Central memory CD8-positive, alpha-beta T cell (primary cell): ENCODE results near the gene CLDN12.

Experiments used
- ATAC-seq: fragments of 150-1000 bp; cut with Tn5 transposase; replicated peaks from 2 replicates; pipeline ENCODE4 v1.10.0; 2022; ENCODE audit warnings: mild to moderate bottlenecking, moderate FRiP score, moderate number of reproducible peaks; ENCODE audit not compliant: poor library complexity, severe bottlenecking; ENCODE audit errors: extremely low read depth
- DNase-seq, 2 donors: peaks; one replicate each; pipeline ENCODE4 v3.0.0; 2021; ENCODE audit warnings: low spot score in 2 of 2
- H3K27ac Mint-ChIP-seq: one replicate; pipeline ENCODE4 v1.8.0; 2022; ENCODE audit warnings: low read depth, mild to moderate bottlenecking, moderate library complexity, mixed read lengths
- H3K27me3 Mint-ChIP-seq: one replicate; pipeline ENCODE4 v1.8.0; 2022; ENCODE audit warnings: mixed read lengths
- H3K36me3 Mint-ChIP-seq: one replicate; pipeline ENCODE4 v1.8.0; 2022; ENCODE audit warnings: mild to moderate bottlenecking, moderate library complexity, mixed read lengths; ENCODE audit not compliant: insufficient read depth
- H3K4me1 Mint-ChIP-seq: one replicate; pipeline ENCODE4 v1.8.0; 2022; ENCODE audit warnings: mixed read lengths
- H3K4me3 Mint-ChIP-seq: one replicate; pipeline ENCODE4 v1.8.0; 2022; ENCODE audit warnings: mild to moderate bottlenecking, moderate library complexity, mixed read lengths
- H3K9me3 Mint-ChIP-seq: one replicate; pipeline ENCODE4 v1.8.0; 2022; ENCODE audit warnings: mixed read lengths

Gene CLDN12

DNA sequence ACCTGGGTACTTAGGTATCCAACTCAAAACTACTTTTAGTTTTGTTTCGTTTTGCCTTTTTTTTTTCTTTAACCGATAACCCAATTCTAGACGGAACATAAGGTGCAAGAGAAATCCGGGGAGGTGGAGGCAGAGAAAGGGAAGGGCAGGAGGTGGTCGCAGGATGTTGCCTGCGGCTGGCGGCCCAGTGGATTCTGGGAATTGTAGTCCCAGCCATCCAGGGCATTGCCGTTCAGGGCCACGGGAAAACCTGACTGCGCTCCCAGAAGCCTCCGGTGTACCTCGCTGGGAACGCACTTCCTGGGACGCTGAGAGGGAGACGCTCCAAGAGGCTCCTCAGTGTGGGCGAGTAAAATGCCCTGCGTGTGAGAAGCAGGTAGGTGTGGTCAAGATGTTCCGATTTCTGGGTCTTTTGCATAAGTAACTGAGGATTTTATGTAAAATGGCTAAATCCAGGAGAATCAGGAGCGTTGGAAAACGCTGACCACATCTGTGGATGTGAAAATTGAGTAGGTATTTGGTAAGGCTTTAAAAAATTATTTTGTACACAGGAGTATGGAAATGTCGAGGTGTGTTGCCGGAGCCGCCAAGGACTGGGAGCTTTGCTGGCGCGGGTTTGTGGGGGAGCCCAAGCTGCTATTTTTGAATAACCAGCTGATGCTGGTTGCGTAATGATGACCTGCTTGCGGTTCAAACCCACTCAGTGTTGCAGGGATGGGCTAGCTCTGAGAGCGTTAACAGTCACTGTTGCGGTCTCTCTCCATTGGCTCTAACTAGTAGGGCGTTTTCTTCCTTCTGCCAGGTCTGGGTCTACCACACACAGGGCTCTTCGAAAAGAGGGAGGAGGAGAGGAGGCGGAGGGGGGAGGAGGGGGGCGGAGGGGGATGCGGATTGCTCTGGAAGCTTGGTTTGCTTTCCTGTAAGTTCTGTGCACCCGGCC, at the start of gene CLDN12:
CLDN12 (plus strand) TSS at position 288 of the 940 bp plus-strand sequence. CDS start 9,216 bp downstream, outside the sequence.
- DNase-seq (peak; percentile 59 to 75), ATAC-seq (peak; percentile 99)
- peaks cover 20% of the 10 kb centered on the region for H3K4me1 Mint-ChIP-seq
- H3K27me3 Mint-ChIP-seq: no peaks in the 10 kb centered on the region
- peak within 1 kb of the TSS; percentile 97 for H3K4me3 Mint-ChIP-seq
- peaks cover 7% of the 10 kb centered on the region for H3K36me3 Mint-ChIP-seq
- H3K9me3 Mint-ChIP-seq: peaks cover 16% of the 10 kb centered on the region
- peak within 1 kb of the TSS; percentile 97 for H3K27ac Mint-ChIP-seq

DNA sequence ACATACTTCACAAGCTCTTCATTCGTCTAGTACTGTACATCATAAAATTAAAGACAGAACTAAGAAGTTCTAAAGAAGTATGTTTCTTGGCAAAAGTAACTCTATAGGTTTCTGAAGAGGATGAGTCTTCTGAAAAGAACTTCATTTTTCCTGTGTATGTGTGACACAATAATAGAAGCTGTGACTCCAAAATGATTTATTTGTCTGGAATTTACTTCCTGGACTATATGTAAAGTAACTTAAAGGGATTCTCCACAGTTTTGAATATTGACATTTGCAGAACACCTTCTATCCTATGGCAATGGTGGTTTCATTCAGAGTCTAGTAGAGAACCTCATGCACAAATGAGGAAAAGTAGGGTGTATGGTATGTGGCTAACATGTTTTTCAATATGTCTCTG, 19.8 kb upstream of the CLDN12 start:
- peaks cover 52% of the 10 kb centered on the region for H3K36me3 Mint-ChIP-seq
- no peak for DNase-seq
- H3K27me3 Mint-ChIP-seq: no peaks in the 10 kb centered on the region

DNA sequence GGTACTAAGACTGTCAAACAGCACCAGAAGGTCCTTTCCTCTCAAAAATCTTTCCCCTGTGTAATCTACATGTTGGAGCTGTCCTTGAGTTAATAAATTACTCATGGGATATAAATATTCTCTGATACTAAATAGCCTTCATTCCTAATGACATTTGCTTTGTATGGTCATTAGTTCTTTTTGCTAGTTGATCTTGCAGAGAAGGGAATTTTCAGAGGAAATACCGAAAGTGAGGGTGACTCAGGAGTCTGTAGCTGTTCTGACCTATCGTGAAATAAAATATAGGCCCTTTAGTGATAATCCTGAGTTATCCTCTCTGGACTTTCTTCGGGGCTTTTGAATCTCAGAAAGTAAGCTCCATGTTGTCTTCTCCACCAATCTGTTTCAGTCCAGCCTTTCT, 19.4 kb upstream of the CLDN12 start:
- DNase-seq (no peak), ATAC-seq (no peak)
- no peaks in the 10 kb centered on the region for H3K27me3 Mint-ChIP-seq
- peaks cover 48% of the 10 kb centered on the region for H3K36me3 Mint-ChIP-seq
- H3K4me1 Mint-ChIP-seq: peaks cover 5% of the 10 kb centered on the region
- H3K9me3 Mint-ChIP-seq: no peaks in the 10 kb centered on the region
- no peak overlapping the region for H3K4me3 Mint-ChIP-seq
- no peak overlapping the region for H3K27ac Mint-ChIP-seq

More for the DNA sequence above, 19.8 kb upstream of the CLDN12 start:
- ATAC-seq: no peak
- Mint-ChIP-seq H3K4me3 (no peak overlapping the region), H3K9me3 (no peaks in the 10 kb centered on the region), H3K4me1 (peaks cover 5% of the 10 kb centered on the region), H3K27ac (no peak overlapping the region)

DNA sequence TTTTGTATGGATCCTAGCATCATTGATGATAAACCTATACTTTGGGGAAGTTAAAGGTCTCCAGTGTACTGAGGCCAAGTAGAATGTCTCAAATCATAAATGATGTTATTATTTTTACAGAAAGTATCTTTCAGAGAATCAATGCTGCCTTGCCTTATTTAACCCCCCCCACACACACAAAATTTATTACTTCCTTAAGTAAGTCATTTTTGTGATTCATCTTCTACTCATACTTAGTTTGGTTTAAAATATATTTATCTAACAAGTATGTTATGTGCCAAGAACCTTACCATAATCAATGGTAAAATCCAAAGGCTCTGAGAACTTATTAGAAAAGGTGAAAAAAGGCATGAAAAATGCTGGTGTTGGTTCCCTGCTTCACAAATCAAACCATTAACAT, 18.8 kb upstream of the CLDN12 start:
- H3K4me1 Mint-ChIP-seq: no peaks in the 10 kb centered on the region
- H3K27me3 Mint-ChIP-seq: no peaks in the 10 kb centered on the region
- no peak for DNase-seq
- H3K27ac Mint-ChIP-seq: no peak overlapping the region
- no peak overlapping the region for H3K4me3 Mint-ChIP-seq
- peaks cover 43% of the 10 kb centered on the region for H3K36me3 Mint-ChIP-seq
- no peak for ATAC-seq
- no peaks in the 10 kb centered on the region for H3K9me3 Mint-ChIP-seq

DNA sequence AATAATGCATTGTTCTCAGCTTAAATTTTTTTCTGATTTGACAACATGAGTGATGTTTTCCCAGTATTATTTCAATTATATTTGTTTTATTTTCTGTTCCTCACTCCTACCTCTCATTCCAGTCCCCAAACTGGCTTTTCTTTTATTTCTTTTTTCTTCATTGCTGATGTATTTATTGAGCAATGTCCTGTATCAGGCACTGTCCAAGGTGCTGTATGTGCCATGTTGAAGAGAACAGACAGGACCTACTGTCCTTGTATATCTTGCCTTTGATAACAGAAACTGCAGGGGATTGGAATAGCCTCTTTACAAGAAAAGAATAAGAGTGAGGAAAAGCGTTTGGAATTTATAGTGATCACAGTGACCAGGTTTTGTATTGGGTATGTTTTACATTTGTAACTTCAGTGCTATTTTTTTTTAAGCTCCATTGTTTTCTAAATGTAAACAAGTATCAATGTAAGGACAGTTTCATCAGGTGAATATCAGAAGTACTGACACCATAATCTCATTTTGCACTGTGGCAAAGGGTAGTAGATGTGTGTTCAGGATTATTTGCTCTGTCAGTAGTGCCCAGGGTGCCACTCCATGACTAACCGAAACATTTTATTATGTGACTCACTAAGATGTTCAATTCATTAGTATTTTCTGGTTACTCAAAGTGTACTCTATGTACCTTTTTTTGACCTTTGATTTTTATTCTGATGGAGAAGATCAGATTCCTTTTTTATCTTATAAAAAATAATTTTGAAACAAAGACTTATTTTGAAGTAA, 15.6 kb upstream of the CLDN12 start:
- Mint-ChIP-seq H3K4me1 (no peaks in the 10 kb centered on the region), H3K36me3 (peaks cover 29% of the 10 kb centered on the region), H3K4me3 (no peak overlapping the region), H3K9me3 (no peaks in the 10 kb centered on the region), H3K27ac (no peak overlapping the region), H3K27me3 (no peaks in the 10 kb centered on the region)
- DNase-seq (no peak), ATAC-seq (no peak)

DNA sequence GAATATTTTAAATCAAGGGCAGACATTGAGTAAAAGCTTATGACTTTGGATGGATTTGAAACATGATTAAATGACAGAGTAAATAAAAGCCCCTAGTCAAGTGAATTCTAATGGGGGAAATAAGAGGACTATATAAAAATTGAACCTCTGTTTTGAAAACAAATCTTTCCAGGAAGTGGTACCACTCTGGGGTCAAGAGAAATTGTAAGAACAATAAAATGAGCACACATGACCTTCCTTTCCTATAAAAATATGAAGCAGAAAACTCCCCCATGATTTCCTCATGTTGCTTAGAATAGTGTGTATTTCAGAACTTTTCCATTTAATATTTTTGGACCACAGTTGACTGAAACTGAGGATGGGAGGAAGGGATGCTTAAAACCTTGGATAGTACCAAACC, 12.3 kb upstream of the CLDN12 start:
- peaks cover 9% of the 10 kb centered on the region for H3K9me3 Mint-ChIP-seq
- H3K4me1 Mint-ChIP-seq: no peaks in the 10 kb centered on the region
- ATAC-seq (no peak), DNase-seq (no peak)
- peaks cover 6% of the 10 kb centered on the region for H3K36me3 Mint-ChIP-seq
- no peaks in the 10 kb centered on the region for H3K27me3 Mint-ChIP-seq
- no peak overlapping the region for H3K27ac Mint-ChIP-seq
- H3K4me3 Mint-ChIP-seq: no peak overlapping the region

DNA sequence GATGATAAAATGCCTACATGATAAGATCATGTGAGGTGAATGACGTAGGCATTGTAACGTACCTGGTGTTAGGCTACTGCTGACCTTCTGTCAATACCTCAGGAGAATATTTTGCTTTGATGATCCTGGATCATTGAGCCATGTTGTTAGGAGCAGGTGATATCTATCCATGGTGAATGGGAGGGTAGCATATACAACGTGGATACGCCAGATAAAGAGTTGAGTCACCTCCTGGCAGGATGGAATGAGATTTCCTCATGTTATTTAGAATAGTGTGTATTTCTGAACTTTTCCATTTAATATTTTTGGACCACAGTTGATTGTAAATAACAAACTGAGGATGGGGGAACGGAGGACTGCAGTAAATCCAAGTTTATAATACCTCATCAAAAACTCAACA, 11.8 kb upstream of the CLDN12 start:
- ATAC-seq: no peak
- H3K27ac Mint-ChIP-seq: no peak overlapping the region
- H3K9me3 Mint-ChIP-seq: peaks cover 14% of the 10 kb centered on the region
- no peaks in the 10 kb centered on the region for H3K4me1 Mint-ChIP-seq
- H3K4me3 Mint-ChIP-seq: no peak overlapping the region
- H3K27me3 Mint-ChIP-seq: no peaks in the 10 kb centered on the region
- peaks cover 2% of the 10 kb centered on the region for H3K36me3 Mint-ChIP-seq
- no peak for DNase-seq

DNA sequence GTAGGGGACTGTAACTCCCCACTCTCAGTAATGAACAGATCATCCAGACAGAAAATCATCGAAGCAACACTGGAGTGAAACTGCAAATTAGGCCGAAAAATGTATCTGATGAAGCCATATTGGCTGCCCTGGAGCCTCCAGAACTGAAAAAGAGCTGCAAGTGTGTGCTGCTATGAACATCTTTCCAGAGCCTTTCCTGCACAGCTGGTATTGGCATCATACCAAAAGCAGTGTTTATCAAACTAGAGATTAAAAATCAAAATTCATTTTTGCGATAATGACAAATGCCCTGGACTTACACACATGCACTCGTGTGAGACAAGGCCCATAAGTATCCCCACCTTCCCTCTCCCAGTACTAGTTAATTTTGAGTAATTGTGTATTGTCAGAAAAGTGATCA, 6.8 kb upstream of the CLDN12 start:
- no peak for DNase-seq

DNA sequence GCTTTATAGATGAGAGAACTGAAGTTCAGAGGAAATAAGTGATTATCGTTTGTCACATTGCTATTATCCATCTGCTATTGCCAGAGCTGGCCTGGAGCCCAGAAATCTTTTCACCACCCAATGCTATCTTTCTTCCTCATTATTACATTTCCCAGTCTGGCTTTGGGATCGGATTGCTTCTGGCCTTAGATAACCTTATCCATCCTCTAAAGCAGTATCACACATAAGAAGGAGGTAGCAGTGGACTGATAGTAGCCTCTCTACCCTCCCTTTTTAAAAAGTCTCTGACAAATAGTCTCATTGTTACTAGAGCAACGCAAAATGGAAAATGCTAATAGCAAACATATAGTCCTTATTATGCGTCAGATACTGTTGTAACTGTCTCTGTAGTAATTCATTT, 1.3 kb upstream of the CLDN12 start:
- DNase-seq (no peak), ATAC-seq (no peak)
- no peak overlapping the region for H3K4me3 Mint-ChIP-seq
- H3K27me3 Mint-ChIP-seq: no peaks in the 10 kb centered on the region
- H3K9me3 Mint-ChIP-seq: peaks cover 22% of the 10 kb centered on the region
- H3K27ac Mint-ChIP-seq: no peak overlapping the region
- peaks cover 7% of the 10 kb centered on the region for H3K36me3 Mint-ChIP-seq
- H3K4me1 Mint-ChIP-seq: peaks cover 20% of the 10 kb centered on the region

More for the DNA sequence above, 6.8 kb upstream of the CLDN12 start:
- ATAC-seq: no peak
- Mint-ChIP-seq H3K36me3 (no peaks in the 10 kb centered on the region), H3K27ac (no peak overlapping the region), H3K4me1 (no peaks in the 10 kb centered on the region), H3K9me3 (peaks cover 36% of the 10 kb centered on the region), H3K4me3 (no peak overlapping the region), H3K27me3 (no peaks in the 10 kb centered on the region)

DNA sequence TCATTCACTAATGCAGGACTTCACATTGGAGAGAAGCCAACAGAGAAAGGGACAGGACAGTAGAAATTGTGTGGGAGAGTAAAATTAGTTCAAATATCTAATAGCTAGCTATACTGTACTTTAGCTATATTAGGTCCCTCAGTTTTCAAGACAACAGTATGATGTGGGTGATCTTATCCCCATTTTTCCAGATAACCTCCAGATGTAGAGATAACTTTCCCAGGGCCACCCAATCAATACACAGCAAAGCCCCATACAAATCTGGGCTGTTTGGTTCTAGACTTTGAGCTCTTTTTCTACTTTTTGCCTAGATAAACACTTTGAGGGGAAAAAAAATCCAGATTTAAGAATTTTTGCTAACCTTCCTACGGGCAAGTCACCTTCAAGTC, 482 bp upstream of the CLDN12 start:
- H3K27me3 Mint-ChIP-seq: no peaks in the 10 kb centered on the region
- peaks cover 7% of the 10 kb centered on the region for H3K36me3 Mint-ChIP-seq
- H3K27ac Mint-ChIP-seq: peak overlapping the region; percentile 97
- H3K4me1 Mint-ChIP-seq: peaks cover 20% of the 10 kb centered on the region
- H3K9me3 Mint-ChIP-seq: peaks cover 22% of the 10 kb centered on the region
- DNase-seq: no peak
- H3K4me3 Mint-ChIP-seq: peak overlapping the region; percentile 97
- ATAC-seq: no peak

DNA sequence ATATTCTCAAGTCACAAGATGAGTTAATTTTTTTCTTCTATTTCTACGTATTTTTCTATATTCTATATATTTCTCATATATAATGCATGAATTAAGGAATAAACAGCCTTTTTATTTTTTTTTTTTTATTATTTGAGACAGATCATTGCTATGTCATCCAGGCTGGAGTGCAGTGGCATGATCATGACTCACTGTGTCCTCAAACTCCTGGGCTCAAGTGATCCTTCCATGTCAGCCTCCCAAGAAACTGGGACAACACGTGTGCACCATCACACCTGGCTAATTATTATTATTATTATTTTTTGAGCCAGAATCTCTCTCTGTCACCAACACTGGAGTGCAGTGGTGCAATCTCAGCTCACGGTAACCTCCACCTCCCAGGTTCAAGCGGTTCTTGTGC, 1.5 kb downstream of the CLDN12 start:
- no peaks in the 10 kb centered on the region for H3K27me3 Mint-ChIP-seq
- H3K9me3 Mint-ChIP-seq: peaks cover 7% of the 10 kb centered on the region
- H3K4me3 Mint-ChIP-seq: peak overlapping the region; percentile 97
- no peak for DNase-seq
- ATAC-seq: no peak
- peaks cover 7% of the 10 kb centered on the region for H3K36me3 Mint-ChIP-seq
- peaks cover 20% of the 10 kb centered on the region for H3K4me1 Mint-ChIP-seq
- peak overlapping the region; percentile 97 for H3K27ac Mint-ChIP-seq

DNA sequence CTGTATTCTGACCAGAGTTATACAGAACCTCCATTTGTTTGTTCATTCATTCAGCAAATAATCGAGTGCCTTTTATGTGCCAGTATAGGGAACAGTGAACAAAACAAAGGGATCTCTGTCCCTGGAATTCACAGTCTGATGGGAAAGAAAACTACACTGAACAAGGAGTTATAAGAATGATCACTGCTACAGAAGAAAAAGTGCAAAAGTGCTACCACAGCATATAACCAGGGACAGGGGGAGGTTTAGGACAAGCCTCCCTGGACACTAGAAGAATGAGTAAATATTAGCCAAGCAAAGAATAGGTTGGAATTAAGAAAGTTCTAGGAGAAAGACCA, 4.2 kb downstream of the CLDN12 start:
- H3K27ac Mint-ChIP-seq: no peak overlapping the region

DNA sequence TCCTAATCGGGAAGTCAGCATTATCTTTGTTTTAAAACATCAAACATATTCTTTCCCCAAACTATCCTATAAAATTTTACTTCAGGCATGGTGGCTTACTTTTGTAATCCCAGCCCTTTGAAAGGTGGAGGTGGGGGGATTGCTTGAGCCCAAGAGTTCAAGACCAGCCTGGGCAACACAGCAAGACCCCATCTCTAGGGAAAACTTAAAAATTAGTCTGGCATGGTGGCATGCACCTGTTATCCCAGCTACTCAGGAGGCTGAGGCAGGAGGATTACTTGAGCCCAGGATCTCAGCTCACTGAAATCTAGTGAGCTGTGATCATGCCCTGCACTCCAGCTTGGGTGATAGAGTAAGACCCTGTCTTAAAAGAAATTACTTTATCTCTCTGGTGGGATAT, 4.9 kb downstream of the CLDN12 start:
- DNase-seq (no peak), ATAC-seq (no peak)
- Mint-ChIP-seq H3K4me1 (peaks cover 13% of the 10 kb centered on the region), H3K9me3 (no peaks in the 10 kb centered on the region), H3K27me3 (no peaks in the 10 kb centered on the region), H3K4me3 (no peak overlapping the region), H3K27ac (no peak overlapping the region), H3K36me3 (peaks cover 9% of the 10 kb centered on the region)

More for the DNA sequence above, 4.2 kb downstream of the CLDN12 start:
- DNase-seq: no peak
- Mint-ChIP-seq H3K9me3 (no peaks in the 10 kb centered on the region), H3K4me1 (peaks cover 20% of the 10 kb centered on the region), H3K4me3 (no peak overlapping the region), H3K36me3 (peaks cover 10% of the 10 kb centered on the region), H3K27me3 (no peaks in the 10 kb centered on the region)
- ATAC-seq: no peak
